Germinal center (tissue), 1 donor: ENCODE measurements around the gene CFAP299.
"Not testable (repeated sequence)": the region's sequence is repeated elsewhere in the genome, so short reads cannot be mapped to it uniquely, and the experiment has no call there.

ENCODE experiments used
- DNase-seq: peaks from one replicate; pipeline ENCODE4 v3.0.0; 2012; ENCODE audit warnings: mixed read lengths, low spot score

CFAP299 gene

DNA sequence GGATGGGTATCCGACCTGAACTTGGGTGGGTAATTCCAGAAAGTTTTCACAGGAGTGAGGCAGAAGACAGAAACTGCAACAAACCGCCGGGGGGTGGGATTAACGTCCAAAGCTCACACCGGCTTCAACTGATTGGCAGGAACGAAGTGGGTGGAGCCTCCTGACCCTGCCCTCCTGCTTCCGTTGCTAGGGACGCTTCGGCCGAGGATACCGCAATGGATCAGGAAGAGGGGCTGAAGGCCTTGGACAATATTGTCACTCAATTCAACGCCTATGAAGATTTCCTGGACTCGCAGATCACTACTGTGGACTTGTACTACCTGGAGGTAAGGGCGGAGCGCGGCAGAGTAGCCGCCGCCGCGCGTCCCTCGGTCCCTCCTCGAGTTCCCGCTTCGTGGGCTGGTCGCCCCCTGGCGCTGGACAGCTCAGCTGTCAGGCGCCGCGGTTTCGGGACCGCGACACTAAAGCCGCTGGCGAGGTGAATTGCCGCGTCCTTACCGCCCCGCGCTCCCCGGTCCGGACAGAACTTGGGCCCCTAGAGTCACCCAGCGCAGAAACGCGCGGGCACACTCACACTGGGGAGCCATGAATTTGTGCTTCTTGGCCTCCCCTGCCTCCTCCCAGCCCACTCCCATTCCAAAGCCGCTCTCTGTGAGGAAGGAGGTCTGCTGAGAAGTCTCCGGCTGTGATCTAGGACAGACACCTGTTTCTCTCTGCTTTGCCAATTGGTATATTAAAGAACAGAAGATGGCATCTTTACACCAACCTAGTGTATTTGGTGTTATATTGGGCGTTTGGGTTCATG lies at the start of gene CFAP299:
Gene CFAP299, plus strand, starts transcription at position 177 of the 805 bp plus-strand sequence.
- DNase-seq: peak; percentile 78

- DNase-seq: no peak
Observed at GRCh38 chr4:80286451-80286850, 49.1 kb upstream of the CFAP299 start.

- DNase-seq: not testable (repeated sequence)
Observed at GRCh38 chr4:80290665-80291064, 44.9 kb upstream of the CFAP299 start.

GRCh38 chr4:80294206-80294605 lies 41.3 kb upstream of the CFAP299 start:
- no peak for DNase-seq

DNA sequence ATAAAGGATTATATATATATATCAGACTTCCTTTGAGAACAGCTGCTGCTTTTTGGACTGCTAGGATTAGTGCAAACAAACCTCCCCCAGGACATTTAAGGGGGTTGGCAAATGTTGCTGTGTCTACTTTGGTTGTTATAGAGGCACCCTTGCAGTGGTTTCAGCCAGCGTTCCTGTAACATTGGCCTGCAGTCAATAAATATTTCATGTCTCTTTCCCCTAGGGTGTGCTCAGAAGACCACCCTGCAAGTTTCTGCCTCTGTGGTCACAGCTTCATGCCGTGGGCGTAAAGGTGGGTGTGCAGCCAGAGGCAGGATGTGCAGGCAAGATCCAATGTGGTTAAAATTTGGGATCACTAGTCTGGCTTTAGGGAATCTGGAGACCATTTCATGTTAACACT lies 40.2 kb upstream of the CFAP299 start:
- DNase-seq: no peak

DNA sequence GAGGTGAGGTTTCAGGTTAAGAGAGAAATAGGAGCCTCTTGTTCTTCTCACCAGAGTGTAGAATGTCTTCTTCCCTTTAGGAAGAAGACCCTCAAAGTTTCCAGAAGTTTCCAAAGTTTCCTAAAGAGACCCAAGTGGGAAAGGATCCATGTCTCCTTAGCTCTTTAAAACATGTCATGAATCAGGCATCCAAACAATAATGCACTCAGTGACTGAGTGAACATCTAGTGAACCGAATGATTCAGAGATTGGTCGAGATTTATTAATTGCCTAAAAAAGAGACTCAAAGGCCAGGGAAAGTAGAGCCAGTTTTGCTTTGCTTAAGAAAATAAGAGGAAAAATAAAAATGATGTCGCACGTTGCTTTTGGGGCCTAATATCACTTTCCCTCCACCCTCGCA lies 39.7 kb upstream of the CFAP299 start:
- DNase-seq: no peak

- DNase-seq: no peak
Observed at GRCh38 chr4:80301884-80302283, 33.6 kb upstream of the CFAP299 start.

DNA sequence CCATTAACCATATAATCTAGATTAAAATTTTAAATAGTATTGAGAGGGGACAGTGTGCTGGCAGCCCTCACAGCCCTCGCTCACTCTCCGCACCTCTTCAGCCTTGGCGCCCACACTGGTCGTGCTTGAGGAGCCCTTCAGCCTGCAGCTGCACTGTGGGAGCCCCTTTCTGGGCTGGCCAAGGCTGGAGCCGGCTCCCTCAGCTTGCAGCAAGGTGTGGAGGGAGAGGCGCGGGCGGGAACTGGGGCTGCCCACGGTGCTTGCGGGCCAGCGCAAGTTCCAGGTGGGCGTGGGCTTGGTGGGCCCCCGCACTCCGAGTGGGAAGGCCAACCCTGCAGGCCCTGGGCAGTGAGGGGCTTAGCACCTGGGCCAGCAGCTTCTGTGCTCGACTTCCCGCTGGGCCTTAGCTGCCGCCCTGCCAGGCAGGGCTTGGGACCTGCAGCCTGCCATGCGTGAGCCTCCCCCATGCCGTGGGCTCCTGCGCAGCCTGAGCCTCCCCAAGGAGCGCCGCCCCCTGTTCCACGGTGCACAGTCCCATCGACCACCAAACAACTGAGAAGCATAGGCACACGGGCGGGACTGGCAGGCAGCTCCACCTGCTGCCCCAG lies 32.8 kb upstream of the CFAP299 start:
- no peak for DNase-seq

DNA sequence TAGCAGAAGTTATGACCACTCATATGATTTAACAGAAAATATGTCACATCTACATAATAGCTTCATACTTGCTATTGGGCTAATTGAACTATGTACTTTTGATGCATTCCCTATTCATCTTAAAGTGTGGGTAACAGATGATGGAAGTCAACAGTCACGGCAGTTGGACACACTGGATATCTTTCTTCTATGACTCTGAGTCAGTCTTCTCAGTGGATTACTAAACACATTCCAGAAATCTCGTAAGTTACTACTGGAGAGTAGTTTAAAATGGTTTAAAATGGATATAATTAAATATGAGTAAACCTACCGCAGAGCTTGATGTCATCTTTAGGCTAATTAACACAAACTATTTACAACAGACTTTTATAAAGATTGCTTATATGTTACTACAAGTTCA lies 30.1 kb upstream of the CFAP299 start:
- DNase-seq: no peak

DNA sequence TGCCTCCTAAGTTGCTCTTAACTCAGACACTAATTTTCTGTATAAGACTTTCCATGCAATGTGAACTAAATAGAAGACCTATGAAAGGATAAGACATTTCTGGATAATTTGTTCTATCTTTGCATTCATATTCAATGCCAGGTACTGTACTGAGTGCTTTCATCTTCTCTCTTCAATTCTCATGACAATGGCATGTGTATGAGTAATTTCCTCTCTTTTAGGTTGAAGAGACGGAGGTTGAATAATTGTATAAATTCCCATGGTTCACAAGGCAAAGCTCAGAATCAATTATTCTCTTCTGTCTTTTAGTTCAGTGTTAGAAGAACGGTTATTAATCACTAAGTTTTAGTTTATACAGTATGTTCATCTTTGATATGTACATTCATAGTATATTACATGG lies 29.3 kb upstream of the CFAP299 start:
- no peak for DNase-seq

GRCh38 chr4:80307183-80307735 lies 28.3 kb upstream of the CFAP299 start:
- no peak for DNase-seq

GRCh38 chr4:80307774-80308465 lies 27.6 kb upstream of the CFAP299 start:
- no peak for DNase-seq

DNA sequence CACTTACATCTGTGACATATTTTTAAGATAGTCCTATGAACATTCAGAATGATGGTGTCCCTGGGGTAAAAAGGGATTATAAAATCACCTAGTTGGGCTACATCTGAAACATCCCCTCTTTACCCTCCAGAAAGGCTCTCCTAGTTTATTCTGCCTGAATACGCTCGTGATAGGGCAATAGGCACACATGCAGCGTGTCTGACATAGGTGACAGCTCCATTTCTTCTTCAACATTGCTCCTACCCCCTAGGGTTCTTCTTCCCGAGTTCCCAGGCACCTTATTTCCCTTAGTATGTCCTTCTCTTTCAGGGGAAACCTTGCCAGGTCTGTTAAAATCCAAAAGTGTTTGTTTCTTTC lies 27.1 kb upstream of the CFAP299 start:
- DNase-seq: no peak

- DNase-seq: no peak
Observed at GRCh38 chr4:80309294-80310004, 26.1 kb upstream of the CFAP299 start.

DNA sequence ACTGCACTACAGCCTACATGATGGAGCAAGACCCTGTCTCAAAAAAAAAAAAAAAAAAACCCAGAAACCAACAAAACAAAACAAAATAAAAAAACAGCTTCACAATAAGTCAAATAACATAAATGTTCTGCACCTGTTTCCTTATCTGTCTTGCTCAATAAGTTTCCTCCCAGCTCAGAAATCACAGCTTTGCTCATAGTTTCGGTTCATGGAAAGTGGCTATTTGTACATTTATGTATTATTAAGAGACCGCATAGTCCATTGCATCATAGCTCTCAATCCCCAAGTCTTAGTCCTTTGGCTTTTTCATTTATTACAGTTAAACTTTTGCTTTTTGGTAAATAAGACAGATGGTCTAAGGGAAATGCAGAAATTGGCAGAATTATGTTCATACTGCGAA lies 24.4 kb upstream of the CFAP299 start:
- no peak for DNase-seq

GRCh38 chr4:80312124-80312523 lies 23.4 kb upstream of the CFAP299 start:
- DNase-seq: no peak

GRCh38 chr4:80313627-80314026 lies 21.9 kb upstream of the CFAP299 start:
- DNase-seq: no peak

GRCh38 chr4:80315848-80316247 lies 19.7 kb upstream of the CFAP299 start:
- DNase-seq: not testable (repeated sequence)

DNA sequence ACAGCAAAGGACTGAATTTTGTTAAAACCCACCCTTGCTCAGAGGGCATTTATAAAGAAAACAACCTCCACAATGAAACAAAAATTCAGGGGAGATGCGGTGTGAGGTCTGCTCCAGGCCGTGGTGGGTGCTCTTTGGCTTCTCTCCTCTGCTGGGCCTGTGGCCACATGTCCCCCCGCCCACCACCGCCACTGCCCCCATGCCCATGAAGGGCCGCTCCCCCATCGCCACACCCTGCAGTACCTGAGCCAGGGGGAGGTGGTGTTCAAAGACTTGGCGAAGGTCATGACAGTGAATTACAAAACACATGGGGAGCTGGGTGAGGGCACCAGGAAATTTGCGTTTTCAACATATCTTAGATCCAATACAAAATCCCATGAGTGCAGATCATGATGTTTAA lies 14.2 kb upstream of the CFAP299 start:
- no peak for DNase-seq

DNA sequence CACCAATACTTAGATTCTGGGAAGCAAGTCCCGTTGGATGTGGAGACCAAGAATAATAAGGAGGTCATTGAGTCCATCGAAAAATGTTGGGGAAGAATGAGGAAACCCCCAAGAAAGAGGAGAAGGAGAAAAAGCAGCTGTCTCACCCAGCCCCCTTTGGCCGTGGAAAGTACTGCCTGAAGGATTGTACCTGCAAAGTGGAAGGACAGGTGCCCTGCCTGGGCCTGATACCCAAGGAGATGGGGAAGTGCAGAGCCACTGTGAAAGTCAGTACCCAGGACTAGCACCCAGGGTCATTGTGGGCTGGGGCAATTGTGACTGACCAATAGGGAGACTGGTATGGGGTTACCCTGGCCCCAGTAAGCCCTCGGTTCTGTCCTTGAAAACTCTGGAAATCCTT lies 13.8 kb upstream of the CFAP299 start:
- DNase-seq: no peak

DNA sequence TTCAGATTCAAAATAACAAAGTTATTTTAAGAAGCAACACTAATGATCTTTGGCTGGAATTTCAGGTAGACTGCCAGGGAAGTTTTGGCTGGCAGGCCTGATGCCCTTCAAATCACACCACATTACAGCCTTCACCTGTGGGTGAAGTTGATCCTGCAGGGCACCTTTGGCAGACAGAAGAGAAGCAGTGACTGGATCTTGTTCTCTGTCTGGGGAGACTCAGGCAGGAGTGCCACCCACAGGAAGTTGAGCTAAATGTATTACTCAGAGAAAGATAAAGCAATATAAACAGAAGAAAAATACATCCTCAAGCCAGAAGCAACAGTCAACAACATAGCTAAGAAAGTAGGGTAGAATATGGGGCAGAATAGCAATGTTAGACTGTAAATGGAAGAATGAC lies 12.8 kb upstream of the CFAP299 start:
- DNase-seq: no peak

DNA sequence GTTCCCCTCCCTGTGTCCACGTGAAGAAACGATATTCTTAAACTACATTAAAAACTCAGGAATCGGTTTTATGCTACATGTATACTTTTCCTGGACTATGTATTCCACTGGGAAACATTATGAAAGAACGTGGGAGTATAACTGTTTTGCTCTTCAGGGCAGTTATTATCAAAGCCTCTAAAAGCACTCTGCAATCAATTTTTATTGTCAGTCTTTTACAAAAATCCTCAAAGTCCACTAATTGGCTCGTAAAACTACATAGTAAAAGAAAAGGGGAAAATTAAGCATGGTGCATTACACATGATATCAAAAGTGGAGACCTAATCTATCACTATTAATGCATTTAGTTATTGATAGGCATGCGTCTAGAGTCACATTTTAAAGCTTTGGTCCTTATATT lies 11.4 kb upstream of the CFAP299 start:
- no peak for DNase-seq
